Posterior cingulate gyrus (tissue), 11 donors: ENCODE results near the gene IL26.

ENCODE experiments used
- DNase-seq, 10 donors: peaks; one replicate each; pipeline versions ENCODE4 v3.0.0 to v3.0.0-alpha.2; 2020 to 2021; ENCODE audit warnings: mixed read lengths in 3 of 10
- intact Hi-C: fragments of 100-400 bp; cut with DNase I; formaldehyde crosslinking; loops from one replicate; pipeline ENCODE4 v1.15.1; 2023

The IL26 gene

GRCh38 chr12:68225576-68226476, at the start of gene IL26:
Gene IL26, minus strand, starts transcription at chr12:68225810. Its CDS starts 54 bp downstream, at chr12:68225756.
- DNase-seq = no peak
- intact Hi-C loops = no loop called here

- no peak for DNase-seq
- intact Hi-C loops = no loop called here
Observed at GRCh38 chr12:68272732-68273131, 47.1 kb upstream of the IL26 start.

- intact Hi-C loops = no loop called here
- DNase-seq = no peak
Observed at GRCh38 chr12:68271346-68271745, 45.7 kb upstream of the IL26 start.

GRCh38 chr12:68270358-68270757, 44.7 kb upstream of the IL26 start:
- DNase-seq = no peak

GRCh38 chr12:68269779-68270178, 44.2 kb upstream of the IL26 start:
- intact Hi-C loops = no loop called here
- DNase-seq = no peak

More at GRCh38 chr12:68270358-68270757, 44.7 kb upstream of the IL26 start:
- intact Hi-C loops = no loop called here

- intact Hi-C loops = no loop called here
- no peak for DNase-seq
Observed at GRCh38 chr12:68268967-68269366, 43.4 kb upstream of the IL26 start.

- intact Hi-C loops = no loop called here
- DNase-seq = no peak
Observed at GRCh38 chr12:68267892-68268396, 42.3 kb upstream of the IL26 start.

GRCh38 chr12:68264857-68265256, 39.2 kb upstream of the IL26 start:
- intact Hi-C loops = no loop called here
- DNase-seq = no peak

- intact Hi-C loops = no loop called here
- no peak for DNase-seq
Observed at GRCh38 chr12:68264158-68264855, 38.7 kb upstream of the IL26 start.

- DNase-seq = no peak
- intact Hi-C loops = no loop called here
Observed at GRCh38 chr12:68263366-68263765, 37.8 kb upstream of the IL26 start.

- intact Hi-C loops = no loop called here
- DNase-seq = no peak
Observed at GRCh38 chr12:68261896-68262295, 36.3 kb upstream of the IL26 start.

GRCh38 chr12:68260153-68260552, 34.5 kb upstream of the IL26 start:
- intact Hi-C loops = no loop called here
- no peak for DNase-seq

- intact Hi-C loops = no loop called here
- DNase-seq = no peak
Observed at GRCh38 chr12:68259318-68259940, 33.8 kb upstream of the IL26 start.

GRCh38 chr12:68253504-68253903, 27.9 kb upstream of the IL26 start, which contains the start of gene IL22:
Gene IL22, minus strand, starts transcription at chr12:68253604. Its CDS starts 156 bp downstream, at chr12:68253448.
- intact Hi-C loops = no loop called here
- DNase-seq = no peak

- intact Hi-C loops = no loop called here
- no peak for DNase-seq
Observed at GRCh38 chr12:68252077-68252476, 26.5 kb upstream of the IL26 start.

GRCh38 chr12:68250454-68250853, 24.8 kb upstream of the IL26 start:
- intact Hi-C loops = no loop called here

GRCh38 chr12:68247785-68248184, 22.2 kb upstream of the IL26 start:
- intact Hi-C loops = no loop called here
- DNase-seq = no peak

More at GRCh38 chr12:68250454-68250853, 24.8 kb upstream of the IL26 start:
- DNase-seq = no peak

- DNase-seq = no peak
- intact Hi-C loops = no loop called here
Observed at GRCh38 chr12:68246350-68246749, 20.7 kb upstream of the IL26 start.

- no peak for DNase-seq
- intact Hi-C loops = no loop called here
Observed at GRCh38 chr12:68245180-68246021, 19.8 kb upstream of the IL26 start.

- intact Hi-C loops = no loop called here
- no peak for DNase-seq
Observed at GRCh38 chr12:68242777-68243176, 17.2 kb upstream of the IL26 start.
